Bronchial epithelial cell (primary cell): ENCODE data around the gene APOLD1. TPM values are rescaled to one million over a fixed set of nuclear protein-coding genes. Genes with fewer than 3 reads are reported as not detected.
"Not testable (repeated sequence)": the region's sequence is repeated elsewhere in the genome, so short reads cannot be mapped to it uniquely, and the experiment has no call there.

Experiments used
- DNase-seq: peaks from one replicate; pipeline ENCODE4 v3.0.0-alpha.2; 2010; ENCODE audit warnings: low read depth
- FAIRE-seq: peaks from 2 replicates; lab custom pipeline; 2011; peaks lifted over from hg19 to GRCh38; lab: Jason Lieb, UNC
- H3K27me3 ChIP-seq: 2 replicates; pipeline ENCODE4 v1.5.1; 2011; ENCODE audit warnings: low read length; ENCODE audit not compliant: control insufficient read depth, insufficient read depth
- H3K36me3 ChIP-seq: 2 replicates; pipeline ENCODE4 v1.5.1; 2011; ENCODE audit warnings: low read length; ENCODE audit not compliant: control insufficient read depth, insufficient read depth
- H3K4me3 ChIP-seq: 2 replicates; pipeline ENCODE4 v1.5.1; 2011; ENCODE audit warnings: mild to moderate bottlenecking, low read depth, low read length, control low read depth
- CTCF ChIP-seq: IDR thresholded peaks from 2 replicates; pipeline ENCODE4 v1.5.1; 2011; ENCODE audit warnings: mild to moderate bottlenecking, moderate library complexity, low read length, control low read depth, inconsistent platforms; ENCODE audit not compliant: insufficient read depth, severe bottlenecking
- total RNA-seq: library from RNA; depleted of rRNA; stranded (reverse); fragments of >200 nt; gene quantifications from 2 replicates; pipeline ENCODE4 v1.2.1, GENCODE V29; 2014

Gene APOLD1
- total RNA-seq, 1 donor from 2014 or later = 2.6 TPM

DNA sequence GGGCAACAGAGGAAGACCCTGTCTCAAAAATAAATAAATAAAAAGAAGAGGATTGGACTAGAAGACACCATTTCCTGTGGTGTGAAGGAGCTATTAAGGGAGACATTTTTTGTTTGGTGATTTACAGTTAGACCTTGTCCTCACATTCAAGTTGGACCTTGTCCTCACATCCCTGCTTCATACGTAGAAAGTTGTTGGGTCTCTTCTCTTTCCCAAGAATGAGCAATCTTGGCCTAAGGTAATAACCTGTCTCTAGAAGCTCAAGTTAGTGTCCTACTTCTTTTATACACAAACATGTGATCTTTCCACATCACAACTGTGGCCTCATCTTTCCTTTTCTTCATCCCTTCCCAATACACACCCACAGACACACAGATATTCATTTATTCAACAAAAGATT, 13.0 kb downstream of the APOLD1 start:
- no peak for TF ChIP-seq CTCF
- no peak for DNase-seq
- Histone ChIP-seq H3K4me3 (no peak overlapping the region), H3K36me3 (no peaks in the 10 kb centered on the region), H3K27me3 (no peaks in the 10 kb centered on the region)
- FAIRE-seq = no peak

GRCh38 chr12:12799163-12799920, 13.9 kb downstream of the APOLD1 start:
- Histone ChIP-seq H3K27me3 (no peaks in the 10 kb centered on the region), H3K36me3 (no peaks in the 10 kb centered on the region), H3K4me3 (no peak overlapping the region)
- FAIRE-seq (no peak), DNase-seq (no peak)
- TF ChIP-seq CTCF = no peak

DNA sequence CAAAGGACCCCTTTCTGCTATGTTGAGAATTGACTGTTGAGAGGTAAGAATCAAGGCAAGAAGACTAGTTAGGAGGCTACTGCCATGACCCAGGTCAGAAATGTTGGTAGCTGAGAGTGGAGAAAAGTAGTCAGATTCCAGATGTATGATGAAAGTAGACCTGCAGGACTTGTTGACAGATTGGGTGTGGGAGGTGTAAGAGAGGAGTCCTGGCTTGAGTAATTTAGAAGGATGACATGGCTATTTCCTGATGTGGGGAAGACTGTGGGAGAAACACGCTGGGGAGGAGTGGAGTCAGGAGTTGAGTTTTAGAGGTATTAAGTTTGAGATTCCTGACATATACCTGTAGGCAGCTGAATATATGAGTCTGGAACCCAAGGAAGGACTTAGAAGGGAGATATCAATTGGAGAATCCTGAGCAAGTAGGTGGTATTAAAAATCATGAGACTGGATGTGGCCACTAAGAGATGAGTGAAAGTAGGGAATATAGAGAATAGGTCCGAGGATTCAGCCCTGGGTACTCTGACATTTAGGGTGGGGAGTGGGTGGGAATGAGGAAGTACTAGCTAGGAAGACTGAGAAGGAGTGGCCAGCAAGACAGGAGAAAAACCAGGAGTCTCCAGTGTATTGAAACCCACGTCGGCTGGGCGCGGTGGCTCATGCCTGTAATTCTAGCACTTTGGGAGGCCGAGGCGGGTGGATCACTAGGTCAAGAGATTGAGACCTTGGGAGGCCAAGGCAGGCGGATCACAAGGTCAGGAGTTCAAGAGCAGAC, 15.1 kb downstream of the APOLD1 start:
- H3K27me3 ChIP-seq = no peaks in the 10 kb centered on the region
- no peaks in the 10 kb centered on the region for H3K36me3 ChIP-seq
- FAIRE-seq = no peak
- no peak overlapping the region for H3K4me3 ChIP-seq
- no peak for TF ChIP-seq CTCF
- peak; percentile 98 for DNase-seq

- not testable (repeated sequence) for FAIRE-seq, H3K4me3 ChIP-seq, DNase-seq, H3K36me3 ChIP-seq, H3K27me3 ChIP-seq
Measured at GRCh38 chr12:12801656-12802055, 16.2 kb downstream of the APOLD1 start.

GRCh38 chr12:12803186-12803585, 17.7 kb downstream of the APOLD1 start:
- H3K27me3 ChIP-seq = no peaks in the 10 kb centered on the region
- H3K4me3 ChIP-seq = no peak overlapping the region
- TF ChIP-seq CTCF = no peak
- DNase-seq (peak; percentile 99), FAIRE-seq (no peak)
- no peaks in the 10 kb centered on the region for H3K36me3 ChIP-seq

- Histone ChIP-seq H3K27me3 (no peaks in the 10 kb centered on the region), H3K36me3 (no peaks in the 10 kb centered on the region), H3K4me3 (no peak overlapping the region)
- DNase-seq = peak; percentile 96
- FAIRE-seq = no peak
- TF ChIP-seq CTCF = no peak
Measured at GRCh38 chr12:12804011-12804410, 18.6 kb downstream of the APOLD1 start.
